ENCODE results near the gene SYNGAP1.

- TF ChIP-seq CTCF (conservative IDR thresholded peaks at IDR 0.05 in 1 of 2, IDR thresholded peaks at IDR 0.05 in 1 of 2; ENCODE audit: extremely low read depth in 1 of 2, insufficient read depth in 1 of 2, low read depth in 1 of 2, low read length in 2 of 2): peak; percentile 88 to 94
- TF ChIP-seq EZH2 (IDR thresholded peaks at IDR 0.05; ENCODE audit: borderline replicate concordance, low read length): no peak
These were observed 28.5 kb upstream of the SYNGAP1 start, which contains the start of gene KIFC1 for GRCh38 chr6:33391278-33391921.

All from mammary epithelial cell (primary cell).